HepG2 (cell line): Measurements from ENCODE around the gene PSMD1. TPM values are rescaled to one million over a fixed set of nuclear protein-coding genes. Genes with fewer than 3 reads are reported as not detected.

Experiments used
- BHLHE40 ChIP-seq: IDR thresholded peaks from 2 replicates; pipeline ENCODE4 v1.6.1; 2011; ENCODE audit warnings: low read length, improper control_type of control experiment
- BRD4 ChIP-seq: sonication (generic); formaldehyde crosslinking; IDR thresholded peaks from 2 replicates; pipeline ENCODE4 v1.4.0; 2020; ENCODE audit warnings: missing genetic modification reagents
- CREB1 ChIP-seq, 2 experiments: fragments of 450-650 bp in 1 of 2; IDR thresholded peaks; 2 replicates each; pipeline ENCODE4 v1.6.1; 2016 to 2017; ENCODE audit warnings: control low read depth in 1 of 2, mild to moderate bottlenecking in 1 of 2, missing compliant biosample characterization in 1 of 2, missing genetic modification characterization in 1 of 2
- EEA1 ChIP-seq: sonication (generic); formaldehyde crosslinking; IDR thresholded peaks from 2 replicates; pipeline ENCODE4 v1.5.1; 2020; ENCODE audit warnings: mild to moderate bottlenecking, missing genetic modification reagents, borderline replicate concordance
- GFI1 ChIP-seq: sonication (generic); formaldehyde crosslinking; IDR thresholded peaks from 2 replicates; pipeline ENCODE4 v1.5.0; 2020; ENCODE audit warnings: missing genetic modification reagents, mild to moderate bottlenecking, borderline replicate concordance
- HDAC1 ChIP-seq: sonication (generic); formaldehyde crosslinking; IDR thresholded peaks from 2 replicates; pipeline ENCODE4 v1.5.1; 2020; ENCODE audit warnings: mild to moderate bottlenecking, missing genetic modification reagents
- MIXL1 ChIP-seq: IDR thresholded peaks from 2 replicates; pipeline ENCODE4 v1.6.1; 2016
- NFIB ChIP-seq: sonication (generic); formaldehyde crosslinking; IDR thresholded peaks from 2 replicates; pipeline ENCODE4 v1.9.0; 2021; ENCODE audit warnings: missing genetic modification reagents, mild to moderate bottlenecking, borderline replicate concordance
- SAP130 ChIP-seq: IDR thresholded peaks from 2 replicates; pipeline ENCODE4 v1.6.1; 2016; ENCODE audit warnings: low read depth
- SP5 ChIP-seq: IDR thresholded peaks from 2 replicates; pipeline ENCODE4 v1.6.1; 2016; ENCODE audit warnings: low read depth, borderline replicate concordance
- SUZ12 ChIP-seq: fragments of 150-350 bp; IDR thresholded peaks from 2 replicates; pipeline ENCODE4 v1.6.1; 2014; ENCODE audit warnings: low read depth, low read length
- ZFY ChIP-seq: sonication (generic); formaldehyde crosslinking; IDR thresholded peaks from 2 replicates; pipeline ENCODE4 v1.4.0; 2020; ENCODE audit warnings: missing genetic modification reagents
- ZNF296 ChIP-seq: sonication (generic); formaldehyde crosslinking; conservative IDR thresholded peaks from 2 replicates; pipeline ENCODE4 v1.5.0; 2020; ENCODE audit warnings: mild to moderate bottlenecking, missing genetic modification reagents
- ZNF563 ChIP-seq: sonication (generic); formaldehyde crosslinking; IDR thresholded peaks from 2 replicates; pipeline ENCODE4 v1.8.0; 2022; ENCODE audit warnings: mild to moderate bottlenecking, moderate library complexity, missing genetic modification reagents
- ZNF629 ChIP-seq: sonication (generic); formaldehyde crosslinking; conservative IDR thresholded peaks from 2 replicates; pipeline ENCODE4 v1.5.0; 2020; ENCODE audit warnings: missing genetic modification reagents
- polyA plus RNA-seq, 8 experiments: library from polyadenylated mRNA; depleted of rRNA in 3 of 8; stranded (reverse) in 7 of 8; unstranded in 1 of 8; fragments of >200 nt; fragmentation: Illumina TruSeq in 4 of 8; extraction: Trizol in 4 of 8; gene quantifications; 2 replicates each; pipeline versions ENCODE4 v1.2.1 to v1.2.3, GENCODE V29; 2011 to 2016; ENCODE audit warnings: low read depth in 4 of 8, missing spikeins in 1 of 8, mixed read lengths in 1 of 8; ENCODE audit not compliant: insufficient read depth in 1 of 8
- total RNA-seq, 5 experiments: library from RNA; depleted of rRNA; stranded (reverse); fragments of >200 nt; fragmentation: Illumina TruSeq; extraction: Trizol; gene quantifications; 2 replicates each; pipeline ENCODE4 v1.2.3, GENCODE V29; 2016; ENCODE audit warnings: low read depth in 1 of 5
- TF ChIP-seq, protein P1 (sequence below): sonication (generic); formaldehyde crosslinking; IDR thresholded peaks from 2 replicates; pipeline ENCODE4 v1.9.0; 2021; ENCODE audit warnings: missing genetic modification reagents, borderline replicate concordance
- TF ChIP-seq, protein P2 (sequence below): sonication (generic); formaldehyde crosslinking; IDR thresholded peaks from 2 replicates; pipeline ENCODE4 v1.5.0; 2020; ENCODE audit warnings: mild to moderate bottlenecking, missing genetic modification reagents, borderline replicate concordance
- TF ChIP-seq, protein P3 (sequence below): sonication (generic); formaldehyde crosslinking; IDR thresholded peaks from 2 replicates; pipeline ENCODE4 v1.4.0; 2020; ENCODE audit warnings: missing genetic modification reagents

Gene PSMD1
- total and polyA plus RNA-seq, 2 of the 13 experiments (the other 11 are each of a cell fraction or from before 2014, with no cell fraction given) = 136 to 191 TPM

DNA sequence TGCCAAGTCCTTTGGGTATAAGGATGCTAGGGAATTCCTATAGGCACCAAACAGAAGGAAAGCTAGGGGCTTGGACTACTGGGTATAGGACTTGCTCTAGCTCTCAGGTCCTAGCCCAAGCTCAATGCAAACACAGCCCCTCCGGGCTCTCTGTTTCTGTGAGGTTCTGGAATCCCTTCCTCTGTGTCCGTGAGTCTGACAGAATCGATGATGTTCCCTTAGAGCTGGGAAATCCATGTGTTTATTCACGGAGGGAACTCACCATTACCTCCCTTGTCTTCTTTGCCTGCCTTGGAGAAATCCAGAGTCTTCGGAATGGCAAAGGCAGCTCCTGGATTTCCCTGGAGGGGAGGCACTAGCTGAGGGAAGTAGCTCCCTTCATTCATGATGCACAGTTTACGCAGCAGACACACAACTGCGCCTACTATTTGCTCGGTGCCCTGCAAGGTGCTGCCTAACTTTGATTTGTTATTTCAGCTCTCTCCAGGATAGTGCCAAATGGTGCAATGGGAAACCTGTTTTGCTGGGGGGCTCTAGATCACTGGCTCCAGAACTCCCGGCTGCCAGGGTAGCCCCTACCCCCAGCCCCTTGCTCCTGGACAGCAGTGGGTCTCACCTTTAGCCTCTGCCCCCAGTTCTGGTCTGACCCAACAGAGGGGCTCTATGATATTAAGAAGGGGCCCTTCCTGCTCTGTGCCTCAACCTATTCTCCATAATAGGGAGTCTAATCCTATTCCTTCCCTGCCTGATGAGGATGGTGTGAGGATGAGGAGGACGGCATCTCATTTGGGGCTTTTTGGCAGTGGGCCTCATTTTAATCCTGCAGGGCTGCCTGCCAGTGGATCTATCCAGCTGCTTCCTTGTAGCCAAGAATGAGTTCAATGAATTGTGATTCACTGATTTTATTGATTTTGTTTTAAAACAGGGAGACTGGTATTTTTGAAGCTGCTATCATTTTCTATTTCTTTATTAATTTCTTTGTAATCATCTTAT is 8.4 kb upstream of the PSMD1 start (continued):
- TF ChIP-seq EEA1 (CRISPR knock-in tag) = 0 out of 2 replicates have a peak, but pooled peaks have one; percentile 18
- no peak for TF ChIP-seq CREB1 (IDR thresholded peaks at IDR 0.05)
- peak; percentile 41; the same call in 1 of the 2 replicates for TF ChIP-seq CREB1 (CRISPR knock-in tag; IDR thresholded peaks at IDR 0.05)
- TF ChIP-seq BRD4 (CRISPR knock-in tag) = no peak
- TF ChIP-seq SP5 (CRISPR knock-in tag) = no peak
- TF ChIP-seq, protein P1, sequence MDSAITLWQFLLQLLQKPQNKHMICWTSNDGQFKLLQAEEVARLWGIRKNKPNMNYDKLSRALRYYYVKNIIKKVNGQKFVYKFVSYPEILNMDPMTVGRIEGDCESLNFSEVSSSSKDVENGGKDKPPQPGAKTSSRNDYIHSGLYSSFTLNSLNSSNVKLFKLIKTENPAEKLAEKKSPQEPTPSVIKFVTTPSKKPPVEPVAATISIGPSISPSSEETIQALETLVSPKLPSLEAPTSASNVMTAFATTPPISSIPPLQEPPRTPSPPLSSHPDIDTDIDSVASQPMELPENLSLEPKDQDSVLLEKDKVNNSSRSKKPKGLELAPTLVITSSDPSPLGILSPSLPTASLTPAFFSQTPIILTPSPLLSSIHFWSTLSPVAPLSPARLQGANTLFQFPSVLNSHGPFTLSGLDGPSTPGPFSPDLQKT (CRISPR knock-in tag) = no peak
- TF ChIP-seq SAP130 = no peak
- TF ChIP-seq HDAC1 (CRISPR knock-in tag) = 0 out of 2 replicates have a peak, but pooled peaks have one; percentile 19
- no peak for TF ChIP-seq ZNF629 (CRISPR knock-in tag)
- no peak for TF ChIP-seq SUZ12
- TF ChIP-seq ZNF296 (CRISPR knock-in tag) = no peak
- no peak for TF ChIP-seq ZNF563 (CRISPR knock-in tag)
- 0 out of 2 replicates have a peak, but pooled peaks have one; percentile 40 for TF ChIP-seq GFI1
- TF ChIP-seq ZFY (CRISPR knock-in tag) = no peak
- TF ChIP-seq BHLHE40 = no peak
- TF ChIP-seq, protein P2, sequence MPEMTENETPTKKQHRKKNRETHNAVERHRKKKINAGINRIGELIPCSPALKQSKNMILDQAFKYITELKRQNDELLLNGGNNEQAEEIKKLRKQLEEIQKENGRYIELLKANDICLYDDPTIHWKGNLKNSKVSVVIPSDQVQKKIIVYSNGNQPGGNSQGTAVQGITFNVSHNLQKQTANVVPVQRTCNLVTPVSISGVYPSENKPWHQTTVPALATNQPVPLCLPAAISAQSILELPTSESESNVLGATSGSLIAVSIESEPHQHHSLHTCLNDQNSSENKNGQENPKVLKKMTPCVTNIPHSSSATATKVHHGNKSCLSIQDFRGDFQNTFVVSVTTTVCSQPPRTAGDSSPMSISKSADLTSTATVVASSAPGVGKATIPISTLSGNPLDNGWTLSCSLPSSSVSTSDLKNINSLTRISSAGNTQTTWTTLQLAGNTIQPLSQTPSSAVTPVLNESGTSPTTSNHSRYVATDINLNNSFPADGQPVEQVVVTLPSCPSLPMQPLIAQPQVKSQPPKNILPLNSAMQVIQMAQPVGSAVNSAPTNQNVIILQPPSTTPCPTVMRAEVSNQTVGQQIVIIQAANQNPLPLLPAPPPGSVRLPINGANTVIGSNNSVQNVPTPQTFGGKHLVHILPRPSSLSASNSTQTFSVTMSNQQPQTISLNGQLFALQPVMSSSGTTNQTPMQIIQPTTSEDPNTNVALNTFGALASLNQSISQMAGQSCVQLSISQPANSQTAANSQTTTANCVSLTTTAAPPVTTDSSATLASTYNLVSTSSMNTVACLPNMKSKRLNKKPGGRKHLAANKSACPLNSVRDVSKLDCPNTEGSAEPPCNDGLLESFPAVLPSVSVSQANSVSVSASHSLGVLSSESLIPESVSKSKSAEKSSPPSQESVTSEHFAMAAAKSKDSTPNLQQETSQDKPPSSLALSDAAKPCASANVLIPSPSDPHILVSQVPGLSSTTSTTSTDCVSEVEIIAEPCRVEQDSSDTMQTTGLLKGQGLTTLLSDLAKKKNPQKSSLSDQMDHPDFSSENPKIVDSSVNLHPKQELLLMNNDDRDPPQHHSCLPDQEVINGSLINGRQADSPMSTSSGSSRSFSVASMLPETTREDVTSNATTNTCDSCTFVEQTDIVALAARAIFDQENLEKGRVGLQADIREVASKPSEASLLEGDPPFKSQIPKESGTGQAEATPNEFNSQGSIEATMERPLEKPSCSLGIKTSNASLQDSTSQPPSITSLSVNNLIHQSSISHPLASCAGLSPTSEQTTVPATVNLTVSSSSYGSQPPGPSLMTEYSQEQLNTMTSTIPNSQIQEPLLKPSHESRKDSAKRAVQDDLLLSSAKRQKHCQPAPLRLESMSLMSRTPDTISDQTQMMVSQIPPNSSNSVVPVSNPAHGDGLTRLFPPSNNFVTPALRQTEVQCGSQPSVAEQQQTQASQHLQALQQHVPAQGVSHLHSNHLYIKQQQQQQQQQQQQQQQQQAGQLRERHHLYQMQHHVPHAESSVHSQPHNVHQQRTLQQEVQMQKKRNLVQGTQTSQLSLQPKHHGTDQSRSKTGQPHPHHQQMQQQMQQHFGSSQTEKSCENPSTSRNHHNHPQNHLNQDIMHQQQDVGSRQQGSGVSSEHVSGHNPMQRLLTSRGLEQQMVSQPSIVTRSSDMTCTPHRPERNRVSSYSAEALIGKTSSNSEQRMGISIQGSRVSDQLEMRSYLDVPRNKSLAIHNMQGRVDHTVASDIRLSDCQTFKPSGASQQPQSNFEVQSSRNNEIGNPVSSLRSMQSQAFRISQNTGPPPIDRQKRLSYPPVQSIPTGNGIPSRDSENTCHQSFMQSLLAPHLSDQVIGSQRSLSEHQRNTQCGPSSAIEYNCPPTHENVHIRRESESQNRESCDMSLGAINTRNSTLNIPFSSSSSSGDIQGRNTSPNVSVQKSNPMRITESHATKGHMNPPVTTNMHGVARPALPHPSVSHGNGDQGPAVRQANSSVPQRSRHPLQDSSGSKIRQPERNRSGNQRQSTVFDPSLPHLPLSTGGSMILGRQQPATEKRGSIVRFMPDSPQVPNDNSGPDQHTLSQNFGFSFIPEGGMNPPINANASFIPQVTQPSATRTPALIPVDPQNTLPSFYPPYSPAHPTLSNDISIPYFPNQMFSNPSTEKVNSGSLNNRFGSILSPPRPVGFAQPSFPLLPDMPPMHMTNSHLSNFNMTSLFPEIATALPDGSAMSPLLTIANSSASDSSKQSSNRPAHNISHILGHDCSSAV (CRISPR knock-in tag) = no peak
- no peak for TF ChIP-seq NFIB (CRISPR knock-in tag)
- no peak for TF ChIP-seq MIXL1 (CRISPR knock-in tag)
- TF ChIP-seq, protein P3, sequence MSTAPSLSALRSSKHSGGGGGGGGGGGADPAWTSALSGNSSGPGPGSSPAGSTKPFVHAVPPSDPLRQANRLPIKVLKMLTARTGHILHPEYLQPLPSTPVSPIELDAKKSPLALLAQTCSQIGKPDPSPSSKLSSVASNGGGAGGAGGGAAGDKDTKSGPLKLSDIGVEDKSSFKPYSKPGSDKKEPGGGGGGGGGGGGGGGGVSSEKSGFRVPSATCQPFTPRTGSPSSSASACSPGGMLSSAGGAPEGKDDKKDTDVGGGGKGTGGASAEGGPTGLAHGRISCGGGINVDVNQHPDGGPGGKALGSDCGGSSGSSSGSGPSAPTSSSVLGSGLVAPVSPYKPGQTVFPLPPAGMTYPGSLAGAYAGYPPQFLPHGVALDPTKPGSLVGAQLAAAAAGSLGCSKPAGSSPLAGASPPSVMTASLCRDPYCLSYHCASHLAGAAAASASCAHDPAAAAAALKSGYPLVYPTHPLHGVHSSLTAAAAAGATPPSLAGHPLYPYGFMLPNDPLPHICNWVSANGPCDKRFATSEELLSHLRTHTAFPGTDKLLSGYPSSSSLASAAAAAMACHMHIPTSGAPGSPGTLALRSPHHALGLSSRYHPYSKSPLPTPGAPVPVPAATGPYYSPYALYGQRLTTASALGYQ (CRISPR knock-in tag) = 0 out of 2 replicates have a peak, but pooled peaks have one; percentile 12
